ENCODE results near the gene CCDC178.

GRCh38 chr18:32893915-32894314, 546.6 kb downstream of the CCDC178 start:
- no peak for TF ChIP-seq CTCF (IDR thresholded peaks at IDR 0.05; ENCODE audit: insufficient read depth, low read length, poor library complexity, severe bottlenecking)
- no peak for TF ChIP-seq EZH2phosphoT487 (conservative IDR thresholded peaks at IDR 0.05; ENCODE audit: low read length)

Measured in SU-DHL-6 (cell line).